Lower leg skin (tissue), 3 donors: ENCODE results near the gene ZNF224.

Experiments
- POLR2A ChIP-seq, 2 donors: fragments of 450-650 bp; IDR thresholded peaks; one replicate each; pipeline ENCODE4 v1.6.1; 2016 to 2017; ENCODE audit warnings: antibody characterized with exemption in 2 of 2, mild to moderate bottlenecking in 1 of 2, moderate library complexity in 1 of 2
- TF ChIP-seq, protein P1 (sequence below), 3 donors: fragments of 450-650 bp; IDR thresholded peaks; one replicate each; pipeline ENCODE4 v1.5.1; 2016; ENCODE audit warnings: antibody characterized with exemption in 3 of 3, mild to moderate bottlenecking in 3 of 3, moderate library complexity in 2 of 3

DNA sequence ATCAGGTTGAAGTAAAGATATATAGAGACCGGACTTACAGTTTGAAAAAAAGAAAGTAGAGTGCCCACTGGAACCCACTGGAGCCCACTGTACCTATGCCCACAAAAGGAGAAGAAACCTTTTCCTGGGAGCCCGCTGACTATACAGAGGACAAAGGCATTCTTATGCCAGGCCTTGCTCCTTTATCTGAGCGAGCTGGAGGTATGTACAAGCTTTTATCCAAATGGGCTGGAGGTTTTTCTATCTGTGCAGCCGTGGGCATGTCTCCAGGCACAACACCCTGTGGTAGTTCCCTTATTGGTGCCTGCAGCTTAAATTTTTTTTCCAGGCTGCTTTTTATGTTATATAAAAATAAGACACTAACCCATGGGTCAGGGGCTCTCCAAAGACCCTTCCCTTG is 55.6 kb downstream of the ZNF224 start:
- no peak for TF ChIP-seq POLR2A (IDR thresholded peaks at IDR 0.05)
- TF ChIP-seq, protein P1, sequence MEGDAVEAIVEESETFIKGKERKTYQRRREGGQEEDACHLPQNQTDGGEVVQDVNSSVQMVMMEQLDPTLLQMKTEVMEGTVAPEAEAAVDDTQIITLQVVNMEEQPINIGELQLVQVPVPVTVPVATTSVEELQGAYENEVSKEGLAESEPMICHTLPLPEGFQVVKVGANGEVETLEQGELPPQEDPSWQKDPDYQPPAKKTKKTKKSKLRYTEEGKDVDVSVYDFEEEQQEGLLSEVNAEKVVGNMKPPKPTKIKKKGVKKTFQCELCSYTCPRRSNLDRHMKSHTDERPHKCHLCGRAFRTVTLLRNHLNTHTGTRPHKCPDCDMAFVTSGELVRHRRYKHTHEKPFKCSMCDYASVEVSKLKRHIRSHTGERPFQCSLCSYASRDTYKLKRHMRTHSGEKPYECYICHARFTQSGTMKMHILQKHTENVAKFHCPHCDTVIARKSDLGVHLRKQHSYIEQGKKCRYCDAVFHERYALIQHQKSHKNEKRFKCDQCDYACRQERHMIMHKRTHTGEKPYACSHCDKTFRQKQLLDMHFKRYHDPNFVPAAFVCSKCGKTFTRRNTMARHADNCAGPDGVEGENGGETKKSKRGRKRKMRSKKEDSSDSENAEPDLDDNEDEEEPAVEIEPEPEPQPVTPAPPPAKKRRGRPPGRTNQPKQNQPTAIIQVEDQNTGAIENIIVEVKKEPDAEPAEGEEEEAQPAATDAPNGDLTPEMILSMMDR (IDR thresholded peaks at IDR 0.05): no peak
